Esophagus muscularis mucosa (tissue), 4 donors: ENCODE results near the gene CYYR1. TPM values are rescaled to one million over a fixed set of nuclear protein-coding genes. Genes with fewer than 3 reads are reported as not detected.

ENCODE experiments used
- DNase-seq: peaks from one replicate; pipeline ENCODE4 v3.0.0-alpha.2; 2017; ENCODE audit errors: extremely low spot score
- H3K27ac ChIP-seq, 4 donors: fragments of 200-600 bp; sonication (generic); replicated peaks in 1 of 4; 1 replicate in 3 of 4; 2 replicates in 1 of 4; pipeline ENCODE4 v1.5.1; 2016 to 2019; ENCODE audit warnings: mild to moderate bottlenecking in 1 of 4
- H3K27me3 ChIP-seq, 4 donors: fragments of 200-600 bp; sonication (generic); one replicate each; pipeline versions ENCODE4 v1.5.1 to v1.6.0; 2016 to 2019
- H3K36me3 ChIP-seq, 4 donors: fragments of 200-600 bp; sonication (generic); one replicate each; pipeline ENCODE4 v1.5.1; 2016 to 2019
- H3K4me1 ChIP-seq, 4 donors: fragments of 200-600 bp; sonication (generic); one replicate each; pipeline ENCODE4 v1.5.1; 2016 to 2019
- H3K4me3 ChIP-seq, 4 donors: fragments of 200-600 bp; sonication (generic); 1 replicate in 2 of 4; 2 replicates in 2 of 4; pipeline ENCODE4 v1.5.1; 2016 to 2019; ENCODE audit warnings: mild to moderate bottlenecking in 4 of 4, moderate library complexity in 1 of 4
- H3K9me3 ChIP-seq, 4 donors: fragments of 200-600 bp; sonication (generic); 1 replicate in 3 of 4; 2 replicates in 1 of 4; pipeline ENCODE4 v1.5.1; 2016 to 2019
- EP300 ChIP-seq: sonication (generic); formaldehyde crosslinking; IDR thresholded peaks from one replicate; pipeline ENCODE4 v1.6.1; 2017; ENCODE audit warnings: antibody characterized with exemption
- POLR2A ChIP-seq: fragments of 450-650 bp; IDR thresholded peaks from one replicate; pipeline ENCODE4 v1.6.1; 2017; ENCODE audit warnings: antibody characterized with exemption, moderate library complexity, mild to moderate bottlenecking, low read depth
- POLR2AphosphoS5 ChIP-seq, 2 donors: sonication (generic); formaldehyde crosslinking; IDR thresholded peaks; one replicate each; pipeline ENCODE4 v1.6.1; 2017; ENCODE audit warnings: antibody characterized with exemption in 2 of 2
- WGBS: methylation state at CpG from one replicate; pipeline ENCODE4 v1.1.5; 2018; 5-methylcytosine and 5-hydroxymethylcytosine counted together
- intact Hi-C: fragments of 100-400 bp; cut with DNase I; formaldehyde crosslinking; loops from one replicate; pipeline ENCODE4 v1.15.1; 2023
- total RNA-seq, 4 donors: library from RNA; depleted of rRNA; stranded (reverse); fragments of >200 nt; gene quantifications; one replicate each; pipeline versions ENCODE4 v1.1.0 to v1.2.1, GENCODE V29; 2016
- TF ChIP-seq, protein P1 (sequence below), 3 experiments: fragments of 200-600 bp in 2 of 3; fragments of 450-650 bp in 1 of 3; sonication (generic) in 2 of 3; IDR thresholded peaks; one replicate each; pipeline ENCODE4 v1.5.1; 2017 to 2019; ENCODE audit warnings: antibody characterized with exemption in 3 of 3, mild to moderate bottlenecking in 2 of 3, moderate library complexity in 1 of 3

Gene CYYR1
- total RNA-seq, 4 donors from 2014 or later = 10.0 to 19.3 (median 16.3) TPM

DNA sequence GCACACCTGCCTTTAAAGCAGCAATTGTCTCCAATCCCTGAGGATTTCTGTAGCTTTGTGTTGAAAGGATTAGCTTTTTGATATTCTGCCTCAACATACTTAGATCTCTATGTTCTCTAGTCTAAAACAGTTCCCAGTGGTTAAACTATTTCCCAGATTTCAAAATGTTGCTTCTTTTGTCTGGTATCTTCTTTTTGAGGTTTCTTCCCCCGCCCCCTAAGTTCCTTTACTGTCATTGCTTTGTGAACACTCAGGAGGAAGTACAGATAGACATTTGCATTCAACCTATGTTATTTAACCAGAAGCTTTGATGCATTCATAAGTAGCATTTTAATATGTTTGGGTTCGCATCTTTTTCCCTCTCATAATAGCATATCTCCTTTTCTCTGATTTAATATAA, 33.5 kb downstream of the CYYR1 start:
- Histone ChIP-seq H3K4me3 (no peak overlapping the region), H3K36me3 (no peaks in the 10 kb centered on the region), H3K27ac (no peak overlapping the region), H3K9me3 (no peaks in the 10 kb centered on the region), H3K27me3 (no peaks in the 10 kb centered on the region), H3K4me1 (no peaks in the 10 kb centered on the region)
- intact Hi-C loops = no loop called here
- TF ChIP-seq POLR2A = no peak
- no peak for TF ChIP-seq POLR2AphosphoS5 (IDR thresholded peaks at IDR 0.05)
- TF ChIP-seq, protein P1, sequence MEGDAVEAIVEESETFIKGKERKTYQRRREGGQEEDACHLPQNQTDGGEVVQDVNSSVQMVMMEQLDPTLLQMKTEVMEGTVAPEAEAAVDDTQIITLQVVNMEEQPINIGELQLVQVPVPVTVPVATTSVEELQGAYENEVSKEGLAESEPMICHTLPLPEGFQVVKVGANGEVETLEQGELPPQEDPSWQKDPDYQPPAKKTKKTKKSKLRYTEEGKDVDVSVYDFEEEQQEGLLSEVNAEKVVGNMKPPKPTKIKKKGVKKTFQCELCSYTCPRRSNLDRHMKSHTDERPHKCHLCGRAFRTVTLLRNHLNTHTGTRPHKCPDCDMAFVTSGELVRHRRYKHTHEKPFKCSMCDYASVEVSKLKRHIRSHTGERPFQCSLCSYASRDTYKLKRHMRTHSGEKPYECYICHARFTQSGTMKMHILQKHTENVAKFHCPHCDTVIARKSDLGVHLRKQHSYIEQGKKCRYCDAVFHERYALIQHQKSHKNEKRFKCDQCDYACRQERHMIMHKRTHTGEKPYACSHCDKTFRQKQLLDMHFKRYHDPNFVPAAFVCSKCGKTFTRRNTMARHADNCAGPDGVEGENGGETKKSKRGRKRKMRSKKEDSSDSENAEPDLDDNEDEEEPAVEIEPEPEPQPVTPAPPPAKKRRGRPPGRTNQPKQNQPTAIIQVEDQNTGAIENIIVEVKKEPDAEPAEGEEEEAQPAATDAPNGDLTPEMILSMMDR (IDR thresholded peaks at IDR 0.05) = no peak
- TF ChIP-seq EP300 = no peak
- 90% methylated on average over 2 of the region's 2 CpGs for WGBS
- no peak for DNase-seq

DNA sequence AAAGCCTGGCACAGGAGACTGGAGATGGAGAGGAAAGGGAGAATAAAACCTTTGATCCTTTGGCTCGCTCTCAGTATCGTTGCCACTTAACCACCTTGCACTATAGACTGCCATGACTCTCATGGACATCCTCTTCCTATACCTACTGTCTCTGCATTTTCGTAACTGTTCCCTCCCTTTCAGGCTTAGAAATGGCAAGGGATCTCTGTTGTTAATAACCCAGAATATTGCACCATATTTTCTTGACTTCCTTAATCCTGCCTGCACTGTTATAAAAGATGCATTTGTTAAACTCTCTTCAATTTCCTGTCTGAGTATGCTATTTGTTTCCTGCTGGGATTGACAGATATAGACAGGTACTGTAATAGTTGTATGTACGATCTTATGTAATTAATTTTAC, 38.6 kb downstream of the CYYR1 start:
- H3K4me1 ChIP-seq = no peaks in the 10 kb centered on the region
- H3K4me3 ChIP-seq = no peak overlapping the region
- H3K27me3 ChIP-seq = no peaks in the 10 kb centered on the region
- no peak for DNase-seq
- H3K9me3 ChIP-seq = no peaks in the 10 kb centered on the region
- no peak for TF ChIP-seq POLR2AphosphoS5 (IDR thresholded peaks at IDR 0.05)
- no peak for TF ChIP-seq POLR2A
- TF ChIP-seq, protein P1 (IDR thresholded peaks at IDR 0.05) = no peak
- TF ChIP-seq EP300 = no peak
- 72% methylated on average over 4 of the region's 4 CpGs for WGBS
- peaks cover 0 to 9% (median 0%) of the 10 kb centered on the region in 4 donors for H3K36me3 ChIP-seq
- intact Hi-C loops = no loop called here
- no peak overlapping the region for H3K27ac ChIP-seq

DNA sequence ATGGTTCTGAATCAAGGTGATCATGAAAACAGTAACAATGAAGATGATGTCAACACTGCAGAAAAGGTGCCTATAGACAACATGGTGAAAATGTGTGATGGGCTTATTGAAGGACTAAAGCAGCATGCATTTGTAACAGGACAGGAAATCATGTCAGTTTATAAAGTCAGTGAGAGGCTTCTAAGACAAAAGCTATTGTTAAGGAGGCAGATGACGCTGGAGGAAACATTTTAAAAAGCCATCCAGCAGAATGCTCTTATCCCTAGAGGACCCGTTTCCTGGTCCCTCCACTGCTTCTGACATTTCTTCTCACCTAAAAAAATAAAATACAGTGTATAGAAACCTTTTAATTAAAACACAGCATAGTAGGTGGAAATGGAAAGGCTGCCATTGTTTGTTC, 40.9 kb downstream of the CYYR1 start:
- H3K9me3 ChIP-seq = no peaks in the 10 kb centered on the region
- no peak overlapping the region for H3K27ac ChIP-seq
- H3K4me3 ChIP-seq = no peak overlapping the region
- no peaks in the 10 kb centered on the region for H3K4me1 ChIP-seq
- H3K27me3 ChIP-seq = no peaks in the 10 kb centered on the region
- intact Hi-C loops = no loop called here
- DNase-seq = no peak
- no peak for TF ChIP-seq POLR2AphosphoS5 (IDR thresholded peaks at IDR 0.05)
- no peak for TF ChIP-seq EP300
- TF ChIP-seq, protein P1 (IDR thresholded peaks at IDR 0.05) = no peak
- no peak for TF ChIP-seq POLR2A
- H3K36me3 ChIP-seq = peaks cover 0 to 9% (median 0%) of the 10 kb centered on the region in 4 donors
- WGBS = 45% methylated on average over 2 of the region's 2 CpGs

DNA sequence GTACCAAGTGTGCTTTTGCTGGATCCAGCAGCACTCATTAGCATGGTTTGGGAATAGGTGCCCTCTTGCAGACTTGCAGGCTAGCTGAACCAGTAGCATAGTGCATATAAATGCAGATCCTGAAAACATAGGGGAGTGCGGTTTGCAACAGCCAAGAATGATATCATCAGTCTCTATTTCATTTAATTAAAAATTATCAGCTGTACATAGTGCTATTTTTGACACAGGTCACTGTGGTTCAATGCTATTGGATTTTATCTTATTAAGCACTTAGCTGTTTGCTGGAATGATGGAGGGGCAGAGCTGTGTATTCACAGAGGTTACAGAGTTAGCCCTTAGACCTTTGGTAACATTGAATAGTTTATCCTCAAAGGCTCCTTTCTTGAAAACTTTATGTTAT, 43.6 kb downstream of the CYYR1 start:
- Histone ChIP-seq H3K9me3 (no peaks in the 10 kb centered on the region), H3K4me1 (no peaks in the 10 kb centered on the region), H3K36me3 (peaks cover 0 to 9% (median 0%) of the 10 kb centered on the region in 4 donors), H3K27ac (no peak overlapping the region), H3K4me3 (no peak overlapping the region), H3K27me3 (no peaks in the 10 kb centered on the region)
- 80% methylated on average over 1 of the region's 1 CpG for WGBS
- no peak for DNase-seq
- TF ChIP-seq EP300 = no peak
- intact Hi-C loops = loop anchor here (10.0 kb wide), 1 partner anchor 55 kb away; no protein-coding TSS in a partner anchor

DNA sequence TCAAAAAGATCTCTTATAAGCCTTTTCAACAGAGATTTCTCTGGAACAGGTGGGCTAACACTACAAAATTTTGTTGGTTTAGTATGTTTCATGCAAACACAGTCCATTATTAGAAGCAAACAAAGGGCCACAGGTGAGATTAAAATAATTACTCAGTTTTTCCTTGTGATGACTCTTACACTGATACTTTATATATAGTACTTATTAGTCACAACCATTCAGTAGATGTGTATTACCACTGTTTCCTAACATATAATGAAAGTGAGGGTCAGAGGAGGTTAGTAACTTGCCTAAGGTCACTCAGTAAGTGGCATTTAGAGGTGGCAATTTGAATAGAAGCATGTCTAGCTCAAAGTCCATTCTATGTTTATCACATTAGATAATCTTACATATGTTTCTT, 44.2 kb downstream of the CYYR1 start:
- no peaks in the 10 kb centered on the region for H3K4me1 ChIP-seq
- no peak for TF ChIP-seq EP300
- H3K36me3 ChIP-seq = peaks cover 0 to 9% (median 0%) of the 10 kb centered on the region in 4 donors
- H3K9me3 ChIP-seq = no peaks in the 10 kb centered on the region
- no peak for DNase-seq
- no peak overlapping the region for H3K4me3 ChIP-seq
- no peak overlapping the region for H3K27ac ChIP-seq
- no peaks in the 10 kb centered on the region for H3K27me3 ChIP-seq
- intact Hi-C loops = loop anchor here (10.0 kb wide), 1 partner anchor 56 kb away; no protein-coding TSS in a partner anchor

DNA sequence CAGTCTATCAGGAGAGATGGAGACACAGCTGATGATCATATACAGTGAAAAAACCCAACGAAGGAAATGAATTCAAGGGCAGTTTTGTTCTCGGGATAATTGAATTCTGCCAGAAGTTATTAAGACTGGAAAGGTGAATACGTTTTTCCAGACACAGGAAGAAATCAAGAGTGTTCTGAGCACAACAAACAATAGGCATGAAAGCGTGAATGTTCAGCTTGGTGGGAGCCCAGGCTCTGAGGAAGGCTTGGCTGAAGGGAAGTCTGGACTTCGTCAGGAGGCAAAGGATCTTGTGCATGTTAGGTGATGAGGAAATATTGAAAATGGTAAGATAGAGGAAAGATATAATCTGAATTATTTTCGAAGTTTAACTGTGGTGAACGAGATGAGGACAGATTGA, 50.4 kb downstream of the CYYR1 start:
- no peaks in the 10 kb centered on the region for H3K27me3 ChIP-seq
- peaks cover 0 to 5% (median 0%) of the 10 kb centered on the region in 4 donors for H3K9me3 ChIP-seq
- H3K27ac ChIP-seq = no peak overlapping the region
- no peaks in the 10 kb centered on the region for H3K4me1 ChIP-seq
- no peak overlapping the region for H3K4me3 ChIP-seq
- 60% methylated on average over 7 of the region's 7 CpGs for WGBS
- intact Hi-C loops = loop anchor here (10.0 kb wide), 1 partner anchor 62 kb away; no protein-coding TSS in a partner anchor
- no peaks in the 10 kb centered on the region for H3K36me3 ChIP-seq
- no peak for DNase-seq
- TF ChIP-seq EP300 (no peak), POLR2AphosphoS5 (IDR thresholded peaks at IDR 0.05) (no peak), POLR2A (no peak)
- TF ChIP-seq, protein P1 (IDR thresholded peaks at IDR 0.05) = no peak
